DND-41 (cell line): Measurements from ENCODE around the gene RNF111.

Source experiments
- ATAC-seq: fragments of 200-7000 bp; cut with Tn5 transposase; 3 replicates; pipeline ENCODE4 v1.9.1; 2021; ENCODE audit warnings: low read depth; ENCODE audit not compliant: insufficient read depth
- DNase-seq: peaks from one replicate; pipeline ENCODE4 v3.0.0-alpha.2; 2020
- H2AFZ ChIP-seq: 2 replicates; pipeline ENCODE4 v1.6.0; 2012; ENCODE audit warnings: low read depth, low read length
- H3K27ac ChIP-seq: 2 replicates; pipeline ENCODE4 v1.5.1; 2012; ENCODE audit warnings: low read length, inconsistent platforms
- H3K27me3 ChIP-seq: fragments of 200-600 bp; sonication (generic); 2 replicates; pipeline ENCODE4 v1.6.0; 2012; ENCODE audit warnings: low read length, mild to moderate bottlenecking, inconsistent platforms; ENCODE audit not compliant: insufficient read depth, poor library complexity
- H3K36me3 ChIP-seq: 2 replicates; pipeline ENCODE4 v1.5.1; 2012; ENCODE audit warnings: low read length, inconsistent platforms; ENCODE audit not compliant: insufficient read depth
- H3K4me1 ChIP-seq: 2 replicates; pipeline ENCODE4 v1.5.1; 2012; ENCODE audit warnings: mild to moderate bottlenecking, low read length; ENCODE audit not compliant: insufficient read depth
- H3K4me2 ChIP-seq: 2 replicates; pipeline ENCODE4 v1.6.0; 2012; ENCODE audit warnings: mild to moderate bottlenecking, moderate library complexity, low read length, inconsistent platforms; ENCODE audit not compliant: insufficient read depth
- H3K4me3 ChIP-seq, 2 experiments: fragments of 200-600 bp in 1 of 2; shearing (Covaris generic) in 1 of 2; 2 replicates each; pipeline ENCODE4 v1.5.1; 2012 to 2016; ENCODE audit warnings: inconsistent platforms in 2 of 2, low read length in 2 of 2, mild to moderate bottlenecking in 2 of 2, low read depth in 1 of 2, moderate library complexity in 1 of 2
- H3K79me2 ChIP-seq: 2 replicates; pipeline ENCODE4 v1.6.0; 2012; ENCODE audit warnings: low read length, inconsistent platforms; ENCODE audit not compliant: insufficient read depth
- H3K9ac ChIP-seq: 2 replicates; pipeline ENCODE4 v1.6.0; 2012; ENCODE audit warnings: low read depth, mild to moderate bottlenecking, inconsistent platforms, low read length, moderate library complexity
- H3K9me3 ChIP-seq: 2 replicates; pipeline ENCODE4 v1.5.1; 2012; ENCODE audit warnings: low read length, moderate library complexity, mild to moderate bottlenecking, inconsistent platforms; ENCODE audit not compliant: insufficient read depth, severe bottlenecking
- H4K20me1 ChIP-seq: 2 replicates; pipeline ENCODE4 v1.6.0; 2012; ENCODE audit warnings: low read length; ENCODE audit not compliant: insufficient read depth
- CTCF ChIP-seq: IDR thresholded peaks from 2 replicates; pipeline ENCODE4 v1.5.1; 2012; ENCODE audit warnings: borderline replicate concordance, low read length, moderate library complexity, mild to moderate bottlenecking; ENCODE audit not compliant: poor library complexity, severe bottlenecking; ENCODE audit errors: extremely low read depth
- EZH2 ChIP-seq: IDR thresholded peaks from 3 replicates; pipeline ENCODE4 v1.6.1; 2012; ENCODE audit warnings: borderline replicate concordance, low read depth, mild to moderate bottlenecking, moderate library complexity, low read length, inconsistent platforms; ENCODE audit not compliant: severe bottlenecking

Gene RNF111

GRCh38 chr15:59005579-59005978, 18.1 kb downstream of the RNF111 start:
- no peaks in the 10 kb centered on the region for H3K9me3 ChIP-seq

GRCh38 chr15:59008086-59008485, 20.6 kb downstream of the RNF111 start:
- Histone ChIP-seq H3K9me3 (no peaks in the 10 kb centered on the region), H3K36me3 (peaks cover 14% of the 10 kb centered on the region; the same call in 1 of the 2 replicates), H3K27ac (no peak overlapping the region), H3K4me3 (no peak overlapping the region), H4K20me1 (peaks cover 14% of the 10 kb centered on the region; the same call in 1 of the 2 replicates), H3K4me2 (no peak overlapping the region), H3K79me2 (peaks cover 92% of the 10 kb centered on the region), H3K9ac (no peak overlapping the region), H2AFZ (no peak overlapping the region), H3K4me1 (no peaks in the 10 kb centered on the region), H3K27me3 (no peaks in the 10 kb centered on the region)
- TF ChIP-seq CTCF = no peak
- TF ChIP-seq EZH2 = no peak
- ATAC-seq (no peak), DNase-seq (no peak)

More at GRCh38 chr15:59005579-59005978, 18.1 kb downstream of the RNF111 start:
- TF ChIP-seq CTCF = no peak
- no peak for TF ChIP-seq EZH2
- Histone ChIP-seq H4K20me1 (peaks cover 17% of the 10 kb centered on the region; the same call in 1 of the 2 replicates), H3K4me2 (no peak overlapping the region), H3K36me3 (peaks cover 14% of the 10 kb centered on the region; the same call in 1 of the 2 replicates), H3K4me1 (no peaks in the 10 kb centered on the region), H3K9ac (no peak overlapping the region), H3K4me3 (no peak overlapping the region), H3K79me2 (peaks cover 92% of the 10 kb centered on the region), H2AFZ (no peak overlapping the region), H3K27me3 (no peaks in the 10 kb centered on the region), H3K27ac (no peak overlapping the region)
- no peak for DNase-seq
- no peak for ATAC-seq

GRCh38 chr15:59011262-59011952, 23.9 kb downstream of the RNF111 start:
- Histone ChIP-seq H3K36me3 (peaks cover under 1% of the 10 kb centered on the region; the same call in 1 of the 2 replicates), H3K4me3 (no peak overlapping the region), H4K20me1 (peaks cover 20% of the 10 kb centered on the region), H3K4me2 (no peak overlapping the region), H3K9ac (no peak overlapping the region), H3K9me3 (no peaks in the 10 kb centered on the region), H3K27me3 (no peaks in the 10 kb centered on the region), H2AFZ (no peak overlapping the region), H3K27ac (no peak overlapping the region), H3K4me1 (no peaks in the 10 kb centered on the region), H3K79me2 (peaks cover 89% of the 10 kb centered on the region)
- ATAC-seq (no peak), DNase-seq (no peak)
- TF ChIP-seq EZH2 = no peak
- no peak for TF ChIP-seq CTCF
